CD4-positive, alpha-beta T cell treated with Interleukin-21 for 1 hour (primary cell): ENCODE results near the gene NHEJ1.

ENCODE experiments used
- DNase-seq: peaks from one replicate; pipeline ENCODE4 v3.0.0-alpha.2; 2020

The NHEJ1 gene

DNA sequence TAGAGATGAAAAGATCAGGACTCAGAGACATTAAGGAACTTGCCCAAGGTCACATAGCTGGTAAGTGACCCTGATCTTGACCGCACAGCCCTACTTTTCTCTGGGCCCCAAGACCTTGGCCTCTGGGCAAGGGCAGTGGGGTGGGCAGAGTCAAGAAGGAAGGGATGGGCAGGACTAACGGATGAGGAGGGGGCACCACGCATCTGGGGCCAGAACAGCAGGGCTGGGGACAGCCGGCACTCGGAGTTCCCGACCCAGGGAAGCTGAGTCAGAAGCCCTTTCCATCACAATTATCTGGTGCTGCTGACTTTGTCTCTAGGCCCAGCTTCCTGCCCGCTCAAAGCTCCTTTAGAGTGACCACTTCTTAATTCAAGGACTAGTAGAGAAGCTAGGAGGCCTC lies 133.7 kb downstream of the NHEJ1 start:
- no peak for DNase-seq

DNA sequence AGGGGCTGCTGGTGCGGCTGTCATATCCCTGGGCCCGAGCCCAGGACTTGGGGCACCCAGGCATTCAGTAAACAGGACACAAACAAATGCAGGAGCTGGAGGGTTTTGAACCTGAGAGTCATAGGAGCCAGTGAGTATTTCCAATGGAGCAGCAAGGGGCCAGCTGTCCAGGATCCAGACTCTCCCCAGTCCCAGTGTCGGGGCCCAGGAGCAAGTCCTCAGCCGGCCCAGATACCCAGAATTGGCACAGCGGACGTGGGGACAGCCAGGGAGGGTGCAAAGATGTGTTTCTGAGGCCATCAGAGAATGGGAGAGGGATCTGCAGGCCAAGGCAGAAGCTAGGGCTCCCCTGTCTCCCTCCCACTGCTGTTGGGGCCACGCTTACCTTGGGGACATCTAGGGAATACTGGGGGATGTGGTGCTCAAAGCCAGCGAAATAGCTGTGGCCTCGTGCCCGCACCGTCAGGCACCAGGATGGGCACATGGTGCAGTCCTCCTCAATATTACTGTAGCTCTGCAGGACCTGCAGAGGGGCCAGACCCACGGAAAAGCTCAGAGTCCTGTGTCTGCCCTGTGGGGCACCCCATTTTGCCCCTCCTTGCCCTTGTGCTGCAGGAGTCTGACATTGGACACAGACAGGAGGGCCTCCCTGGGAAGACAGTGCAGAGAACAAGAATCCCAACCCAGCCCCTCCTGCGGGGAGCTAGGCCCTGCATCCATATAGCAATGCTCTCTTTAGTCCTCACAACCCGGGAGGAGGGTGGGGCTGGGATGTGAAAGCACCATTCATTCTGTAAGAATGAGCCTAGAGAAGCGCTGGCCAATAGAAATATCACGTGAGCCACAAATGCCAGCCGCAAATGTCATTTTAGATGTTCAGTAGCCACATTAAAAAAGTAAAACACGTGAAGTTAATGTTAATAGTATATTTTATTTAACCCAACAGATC lies 134.7 kb downstream of the NHEJ1 start:
- no peak for DNase-seq
